ENCODE data around the gene METTL23. TPM values are rescaled to one million over a fixed set of nuclear protein-coding genes. Genes with fewer than 3 reads are reported as not detected.

The METTL23 gene
- total RNA-seq, 1 experiment from 2014 or later: 57.8 TPM

GRCh38 chr17:76688165-76688622 is 38.4 kb upstream of the METTL23 start:
- Histone ChIP-seq H3K9ac (ENCODE audit: low read length) (peak overlapping the region; percentile 39), H3K27me3 (ENCODE audit: insufficient read depth, low read length) (no peaks in the 10 kb centered on the region), H3K9me3 (ENCODE audit: control insufficient read depth in 1 of 2, insufficient read depth in 1 of 2, low read depth in 1 of 2, low read length in 2 of 2) (no peaks in the 10 kb centered on the region), H3K9me2 (ENCODE audit: insufficient read depth) (no peaks in the 10 kb centered on the region), H3K4me1 (ENCODE audit: control insufficient read depth in 1 of 2, insufficient read depth in 2 of 2, low read length in 2 of 2) (peaks cover 22 to 24% of the 10 kb centered on the region in 2 experiments), H3K4me2 (ENCODE audit: low read length) (peak overlapping the region; percentile 81), H4K20me1 (ENCODE audit: insufficient read depth) (no peaks in the 10 kb centered on the region), H3K4me3 (replicated peaks in 1 of 2; ENCODE audit: low read depth in 1 of 2, low read length in 2 of 2) (peak overlapping the region; percentile 22 to 44), H3K79me2 (ENCODE audit: insufficient read depth, low read length) (no peaks in the 10 kb centered on the region), H3K27ac (ENCODE audit: low read depth, low read length) (peak overlapping the region; percentile 62), H3K36me3 (ENCODE audit: control insufficient read depth in 1 of 2, insufficient read depth in 2 of 2, low read length in 2 of 2) (0 out of 4 replicates have a peak, but pooled peaks cover 0 to 2% of the 10 kb centered on the region in 2 experiments), H2AFZ (ENCODE audit: low read depth, low read length, poor library complexity, severe bottlenecking) (no peak overlapping the region)
- TF ChIP-seq REST (IDR thresholded peaks at IDR 0.05; ENCODE audit: low read depth) (no peak), RAD21 (IDR thresholded peaks at IDR 0.05; ENCODE audit: low read depth) (0 out of 2 replicates have a peak, but pooled peaks have one; percentile 44)
- no TSS peak for BruUV-seq (replicated peaks)
- ChIA-PET RAD21 (ENCODE audit: low non-redundant PET in 1 of 2, low total read pairs in 2 of 2, uncharacterized antibody in 2 of 2, unreplicated experiment in 2 of 2) (no interaction called here), POLR2A (interaction anchor here (1.2 kb wide), 1 partner anchor 17 kb away, joined by 4 read pairs; no protein-coding TSS in a partner anchor), CTCF (interaction anchor here (0.6 to 1.2 kb wide), 2 partner anchors 64 to 489 kb away, joined by 3 to 4 read pairs; no protein-coding TSS in a partner anchor)
- ATAC-seq (peak; percentile 74), DNase-seq (ENCODE audit: low read depth, low spot score) (no peak)
- intact Hi-C loops (cut with micrococcal nuclease): no loop called here

DNA sequence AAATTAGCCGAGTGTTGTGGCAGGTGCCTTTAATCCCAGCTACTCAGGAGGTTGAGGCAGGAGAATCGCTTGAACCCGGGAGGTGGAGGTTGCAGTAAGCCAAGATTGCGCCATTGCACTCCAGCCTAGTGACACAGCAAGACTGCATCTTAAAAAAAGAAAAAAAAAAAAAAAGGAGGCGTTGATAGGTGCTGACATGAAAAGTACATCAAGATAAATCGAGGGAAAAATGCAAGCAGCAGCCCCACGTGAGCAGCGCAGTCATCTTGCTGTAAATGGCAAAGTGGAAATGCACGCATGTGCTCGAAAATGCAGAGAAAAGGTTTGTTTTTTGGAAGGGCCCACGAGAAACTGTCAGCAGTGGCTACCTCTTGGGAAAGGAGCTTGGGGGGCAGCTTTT is 36.8 kb upstream of the METTL23 start:
- no TSS peak for BruUV-seq (replicated peaks)
- intact Hi-C loops (cut with micrococcal nuclease): no loop called here
- no peaks in the 10 kb centered on the region for H3K9me3 ChIP-seq (ENCODE audit: control insufficient read depth in 1 of 2, insufficient read depth in 1 of 2, low read depth in 1 of 2, low read length in 2 of 2)
- H3K79me2 ChIP-seq (ENCODE audit: insufficient read depth, low read length): no peaks in the 10 kb centered on the region
- POLR2A ChIA-PET: interaction anchor here (1.2 kb wide), 1 partner anchor 18 kb away, joined by 4 read pairs; no protein-coding TSS in a partner anchor
- H3K4me1 ChIP-seq (ENCODE audit: control insufficient read depth in 1 of 2, insufficient read depth in 2 of 2, low read length in 2 of 2): peaks cover 22 to 24% of the 10 kb centered on the region in 2 experiments
- no peak overlapping the region for H3K27ac ChIP-seq (ENCODE audit: low read depth, low read length)
- CTCF ChIA-PET: interaction anchor here (2.0 kb wide), 1 partner anchor 9 kb away, joined by 10 read pairs; no protein-coding TSS in a partner anchor
- H3K36me3 ChIP-seq (ENCODE audit: control insufficient read depth in 1 of 2, insufficient read depth in 2 of 2, low read length in 2 of 2): no peaks in the 10 kb centered on the region
- H3K9ac ChIP-seq (ENCODE audit: low read length): no peak overlapping the region
- no peaks in the 10 kb centered on the region for H3K9me2 ChIP-seq (ENCODE audit: insufficient read depth)
- H2AFZ ChIP-seq (ENCODE audit: low read depth, low read length, poor library complexity, severe bottlenecking): no peak overlapping the region
- no peak overlapping the region for H3K4me3 ChIP-seq (replicated peaks in 1 of 2; ENCODE audit: low read depth in 1 of 2, low read length in 2 of 2)
- RAD21 ChIA-PET (ENCODE audit: low non-redundant PET in 1 of 2, low total read pairs in 2 of 2, uncharacterized antibody in 2 of 2, unreplicated experiment in 2 of 2): no interaction called here
- no peak for DNase-seq (ENCODE audit: low read depth, low spot score)
- H3K27me3 ChIP-seq (ENCODE audit: insufficient read depth, low read length): no peaks in the 10 kb centered on the region
- no peaks in the 10 kb centered on the region for H4K20me1 ChIP-seq (ENCODE audit: insufficient read depth)
- TF ChIP-seq ATF3 (IDR thresholded peaks at IDR 0.05): no peak
- no peak for TF ChIP-seq JUND (IDR thresholded peaks at IDR 0.05)
- no peak for TF ChIP-seq SRF (IDR thresholded peaks at IDR 0.05; ENCODE audit: low read depth)
- no peak for TF ChIP-seq POLR2A (IDR thresholded peaks at IDR 0.05; ENCODE audit: borderline replicate concordance, extremely low read depth, insufficient read depth, insufficient read length)
- no peak for TF ChIP-seq RAD21 (IDR thresholded peaks at IDR 0.05; ENCODE audit: low read depth)
- no peak for ATAC-seq
- no peak overlapping the region for H3K4me2 ChIP-seq (ENCODE audit: low read length)

Data from HCT116 (cell line).